Fibroblast of lung (primary cell): ENCODE data around the gene C3orf38. TPM values are rescaled to one million over a fixed set of nuclear protein-coding genes. Genes with fewer than 3 reads are reported as not detected.
A peak's percentile ranks its signal among the peaks of the same experiment; 100 is the strongest.

Experiments
- DNase-seq, 2 donors: peaks; one replicate each; pipeline versions ENCODE4 v3.0.0 to v3.0.0-alpha.2; 2010; ENCODE audit warnings: low read depth in 2 of 2
- H2AFZ ChIP-seq: 2 replicates; pipeline ENCODE4 v1.5.1; 2012; ENCODE audit warnings: low read length, control low read depth, inconsistent platforms
- H3K27ac ChIP-seq: 2 replicates; pipeline ENCODE4 v1.5.1; 2011; ENCODE audit warnings: low read length, control low read depth; ENCODE audit not compliant: insufficient read depth
- H3K27me3 ChIP-seq: 2 replicates; pipeline ENCODE4 v1.5.1; 2011; ENCODE audit warnings: mild to moderate bottlenecking, low read length; ENCODE audit not compliant: control insufficient read depth, insufficient read depth
- H3K36me3 ChIP-seq: 2 replicates; pipeline ENCODE4 v1.5.1; 2011; ENCODE audit warnings: low read length; ENCODE audit not compliant: control insufficient read depth, insufficient read depth
- H3K4me1 ChIP-seq: 2 replicates; pipeline ENCODE4 v1.5.1; 2011; ENCODE audit warnings: low read length; ENCODE audit not compliant: control insufficient read depth, insufficient read depth; ENCODE audit errors: extremely low read depth
- H3K4me2 ChIP-seq: 2 replicates; pipeline ENCODE4 v1.5.1; 2011; ENCODE audit warnings: low read length, control low read depth; ENCODE audit not compliant: insufficient read depth; ENCODE audit errors: extremely low read depth
- H3K4me3 ChIP-seq, 4 experiments: fragments of 200-600 bp in 1 of 4; sonication (generic) in 1 of 4; replicated peaks in 1 of 4; 2 replicates each; pipeline ENCODE4 v1.5.1; 2011 to 2016; ENCODE audit warnings: low read length in 4 of 4, low read depth in 3 of 4, mild to moderate bottlenecking in 3 of 4, control low read depth in 2 of 4, inconsistent platforms in 1 of 4, mixed read lengths in 1 of 4; ENCODE audit not compliant: insufficient read depth in 1 of 4; ENCODE audit errors: control extremely low read depth in 1 of 4
- H3K79me2 ChIP-seq: 2 replicates; pipeline ENCODE4 v1.5.1; 2012; ENCODE audit warnings: mild to moderate bottlenecking, low read length, inconsistent platforms; ENCODE audit not compliant: control insufficient read depth, insufficient read depth
- H3K9ac ChIP-seq: 2 replicates; pipeline ENCODE4 v1.5.1; 2011; ENCODE audit warnings: mild to moderate bottlenecking, low read length, control low read depth; ENCODE audit not compliant: insufficient read depth
- H3K9me3 ChIP-seq: 2 replicates; pipeline ENCODE4 v1.5.1; 2012; ENCODE audit warnings: low read depth, low read length; ENCODE audit not compliant: control insufficient read depth, insufficient read depth
- H4K20me1 ChIP-seq: 2 replicates; pipeline ENCODE4 v1.5.1; 2011; ENCODE audit warnings: low read length; ENCODE audit not compliant: control insufficient read depth, insufficient read depth; ENCODE audit errors: extremely low read depth
- EZH2 ChIP-seq: IDR thresholded peaks from 2 replicates; pipeline ENCODE4 v1.5.1; 2012; ENCODE audit warnings: low read length, control low read depth, mild to moderate bottlenecking; ENCODE audit errors: missing control alignments
- polyA plus RNA-seq, 2 donors: library from polyadenylated mRNA; depleted of rRNA in 1 of 2; stranded (reverse) in 1 of 2; unstranded in 1 of 2; fragments of >200 nt; gene quantifications; 2 replicates each; pipeline ENCODE4 v1.2.1, GENCODE V29; 2011 to 2012; ENCODE audit warnings: missing spikeins in 1 of 2
- total RNA-seq: library from RNA; depleted of rRNA; stranded (reverse); fragments of >200 nt; gene quantifications from 2 replicates; pipeline ENCODE4 v1.2.1, GENCODE V29; 2014
- TF ChIP-seq, protein P1 (sequence below), 2 donors: IDR thresholded peaks in 1 of 2; conservative IDR thresholded peaks in 1 of 2; 1 replicate in 1 of 2; 2 replicates in 1 of 2; pipeline ENCODE4 v1.5.1; 2011 to 2012; ENCODE audit warnings: low read length in 2 of 2, control low read depth in 1 of 2, inconsistent platforms in 1 of 2, low read depth in 1 of 2, mild to moderate bottlenecking in 1 of 2

C3orf38 gene
- total and polyA plus RNA-seq, 2 donors (not counting 1 experiment from before 2014, with no cell fraction given) = 24.5 to 26.4 TPM

- Histone ChIP-seq H4K20me1 (no peaks in the 10 kb centered on the region), H3K4me1 (no peaks in the 10 kb centered on the region), H3K9ac (no peak overlapping the region), H3K27me3 (no peaks in the 10 kb centered on the region), H3K79me2 (no peaks in the 10 kb centered on the region), H3K36me3 (no peaks in the 10 kb centered on the region), H3K9me3 (no peaks in the 10 kb centered on the region), H3K27ac (no peak overlapping the region), H2AFZ (no peak overlapping the region), H3K4me3 (no peak overlapping the region), H3K4me2 (no peak overlapping the region)
- TF ChIP-seq, protein P1, sequence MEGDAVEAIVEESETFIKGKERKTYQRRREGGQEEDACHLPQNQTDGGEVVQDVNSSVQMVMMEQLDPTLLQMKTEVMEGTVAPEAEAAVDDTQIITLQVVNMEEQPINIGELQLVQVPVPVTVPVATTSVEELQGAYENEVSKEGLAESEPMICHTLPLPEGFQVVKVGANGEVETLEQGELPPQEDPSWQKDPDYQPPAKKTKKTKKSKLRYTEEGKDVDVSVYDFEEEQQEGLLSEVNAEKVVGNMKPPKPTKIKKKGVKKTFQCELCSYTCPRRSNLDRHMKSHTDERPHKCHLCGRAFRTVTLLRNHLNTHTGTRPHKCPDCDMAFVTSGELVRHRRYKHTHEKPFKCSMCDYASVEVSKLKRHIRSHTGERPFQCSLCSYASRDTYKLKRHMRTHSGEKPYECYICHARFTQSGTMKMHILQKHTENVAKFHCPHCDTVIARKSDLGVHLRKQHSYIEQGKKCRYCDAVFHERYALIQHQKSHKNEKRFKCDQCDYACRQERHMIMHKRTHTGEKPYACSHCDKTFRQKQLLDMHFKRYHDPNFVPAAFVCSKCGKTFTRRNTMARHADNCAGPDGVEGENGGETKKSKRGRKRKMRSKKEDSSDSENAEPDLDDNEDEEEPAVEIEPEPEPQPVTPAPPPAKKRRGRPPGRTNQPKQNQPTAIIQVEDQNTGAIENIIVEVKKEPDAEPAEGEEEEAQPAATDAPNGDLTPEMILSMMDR (conservative IDR thresholded peaks at IDR 0.05 in 1 of 2, IDR thresholded peaks at IDR 0.05 in 1 of 2; ENCODE audit: low read depth in 1 of 2, low read length in 2 of 2) = no peak
- TF ChIP-seq EZH2 = no peak
- no peak for DNase-seq
Measured at GRCh38 chr3:88192631-88193030, 42.9 kb downstream of the C3orf38 start.

- Histone ChIP-seq H3K36me3 (no peaks in the 10 kb centered on the region), H3K4me2 (no peak overlapping the region), H3K4me3 (no peak overlapping the region), H3K4me1 (no peaks in the 10 kb centered on the region), H3K9me3 (no peaks in the 10 kb centered on the region), H3K27me3 (no peaks in the 10 kb centered on the region), H3K79me2 (no peaks in the 10 kb centered on the region), H4K20me1 (no peaks in the 10 kb centered on the region), H3K27ac (no peak overlapping the region), H2AFZ (no peak overlapping the region), H3K9ac (no peak overlapping the region)
- DNase-seq = peak; percentile 42 to 73
- TF ChIP-seq, protein P1 (conservative IDR thresholded peaks at IDR 0.05 in 1 of 2, IDR thresholded peaks at IDR 0.05 in 1 of 2; ENCODE audit: low read depth in 1 of 2, low read length in 2 of 2) = no peak
- no peak for TF ChIP-seq EZH2
Measured at GRCh38 chr3:88195951-88196434, 46.2 kb downstream of the C3orf38 start.

DNA sequence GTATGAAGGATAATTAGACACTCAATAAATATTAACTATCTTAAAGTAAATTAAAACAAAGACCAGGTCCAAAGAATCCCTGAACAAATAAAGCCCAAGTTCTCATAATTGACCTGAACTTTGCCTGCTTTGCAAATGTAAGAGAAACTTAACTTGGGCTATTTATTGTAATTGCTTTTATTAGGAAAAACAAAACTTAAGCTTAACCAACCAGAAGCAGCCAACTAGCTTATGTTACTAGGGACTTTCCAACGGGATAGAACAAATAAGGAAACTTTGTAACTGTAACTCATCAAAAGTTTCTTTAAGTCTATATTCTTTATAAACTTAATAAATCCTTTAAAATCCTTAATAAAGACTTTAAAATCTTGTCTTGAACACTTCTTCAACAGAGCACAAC lies 48.4 kb downstream of the C3orf38 start:
- DNase-seq = no peak
- no peak overlapping the region for H2AFZ ChIP-seq
- H3K9ac ChIP-seq = no peak overlapping the region
- H3K9me3 ChIP-seq = no peaks in the 10 kb centered on the region
- no peak overlapping the region for H3K4me2 ChIP-seq
- no peaks in the 10 kb centered on the region for H4K20me1 ChIP-seq
- H3K79me2 ChIP-seq = no peaks in the 10 kb centered on the region
- H3K4me1 ChIP-seq = no peaks in the 10 kb centered on the region
- TF ChIP-seq EZH2 = no peak
- TF ChIP-seq, protein P1 (conservative IDR thresholded peaks at IDR 0.05 in 1 of 2, IDR thresholded peaks at IDR 0.05 in 1 of 2; ENCODE audit: low read depth in 1 of 2, low read length in 2 of 2) = no peak
- no peak overlapping the region for H3K4me3 ChIP-seq
- H3K36me3 ChIP-seq = no peaks in the 10 kb centered on the region
- no peak overlapping the region for H3K27ac ChIP-seq
- no peaks in the 10 kb centered on the region for H3K27me3 ChIP-seq
